Hepatocyte (in vitro differentiated cells): ENCODE data around the gene HS3ST5. TPM values are rescaled to one million over a fixed set of nuclear protein-coding genes. Genes with fewer than 3 reads are reported as not detected.

Source experiments
- DNase-seq: peaks from one replicate; pipeline ENCODE4 v3.0.0-alpha.2; 2016; ENCODE audit warnings: low spot score
- H2AFZ ChIP-seq: fragments of 200-600 bp; sonication (generic); 2 replicates; pipeline ENCODE4 v1.6.0; 2016; ENCODE audit warnings: antibody characterized with exemption, mild to moderate bottlenecking
- H3K27ac ChIP-seq: fragments of 200-600 bp; sonication (generic); 2 replicates; pipeline ENCODE4 v1.5.1; 2016; ENCODE audit warnings: mild to moderate bottlenecking
- H3K27me3 ChIP-seq: fragments of 200-600 bp; sonication (generic); 2 replicates; pipeline ENCODE4 v1.6.1; 2016
- H3K36me3 ChIP-seq: fragments of 200-600 bp; sonication (generic); replicated peaks from 2 replicates; pipeline ENCODE4 v1.5.1; 2016; ENCODE audit warnings: low read depth; ENCODE audit not compliant: insufficient read depth
- H3K4me1 ChIP-seq: fragments of 200-600 bp; sonication (generic); 2 replicates; pipeline ENCODE4 v1.5.1; 2016; ENCODE audit warnings: mild to moderate bottlenecking, moderate library complexity; ENCODE audit not compliant: insufficient read depth
- H3K4me2 ChIP-seq: fragments of 200-600 bp; sonication (generic); 2 replicates; pipeline ENCODE4 v1.6.0; 2016
- H3K4me3 ChIP-seq: fragments of 200-600 bp; sonication (generic); 2 replicates; pipeline ENCODE4 v1.5.1; 2016; ENCODE audit warnings: mild to moderate bottlenecking
- H3K79me2 ChIP-seq: fragments of 200-600 bp; sonication (generic); 2 replicates; pipeline ENCODE4 v1.6.0; 2017; ENCODE audit warnings: mild to moderate bottlenecking
- H3K9me2 ChIP-seq: fragments of 200-600 bp; sonication (generic); replicated peaks from 2 replicates; pipeline ENCODE4 v1.6.0; 2017; ENCODE audit warnings: mild to moderate bottlenecking; ENCODE audit not compliant: insufficient read depth
- H3K9me3 ChIP-seq: fragments of 200-600 bp; sonication (generic); 2 replicates; pipeline ENCODE4 v1.5.1; 2016; ENCODE audit warnings: low read depth, mild to moderate bottlenecking
- H4K20me1 ChIP-seq: fragments of 200-600 bp; sonication (generic); 2 replicates; pipeline ENCODE4 v1.6.0; 2016; ENCODE audit warnings: mild to moderate bottlenecking; ENCODE audit not compliant: insufficient read depth, poor library complexity, severe bottlenecking
- CTCF ChIP-seq: fragments of 200-600 bp; sonication (generic); IDR thresholded peaks from 2 replicates; pipeline ENCODE4 v1.5.1; 2016; ENCODE audit warnings: antibody characterized with exemption, mild to moderate bottlenecking; ENCODE audit not compliant: poor library complexity
- EZH2 ChIP-seq: fragments of 200-600 bp; sonication (generic); IDR thresholded peaks from 2 replicates; pipeline ENCODE4 v1.6.1; 2016; ENCODE audit warnings: antibody characterized with exemption, mild to moderate bottlenecking, borderline replicate concordance
- EZH2phosphoT487 ChIP-seq: fragments of 200-600 bp; sonication (generic); IDR thresholded peaks from one replicate; pipeline ENCODE4 v1.6.1; 2018; ENCODE audit warnings: antibody characterized with exemption, mild to moderate bottlenecking, low read depth, moderate library complexity; ENCODE audit not compliant: unreplicated experiment, severe bottlenecking
- WGBS: methylation state at CpG from one replicate; pipeline ENCODE4 v1.1.6; 2016; ENCODE audit warnings: low lambda C conversion rate; ENCODE audit errors: missing lambda C conversion rate; 5-methylcytosine and 5-hydroxymethylcytosine counted together
- polyA plus RNA-seq: library from polyadenylated mRNA; unstranded; fragments of >200 nt; fragmentation: Nextera tagmentation; extraction: Ambion mirVana; gene quantifications from 2 replicates; pipeline ENCODE4 v1.2.1, GENCODE V29; 2016
- total RNA-seq: library from RNA; depleted of rRNA; stranded (reverse); fragments of >200 nt; gene quantifications from 2 replicates; pipeline ENCODE4 v1.2.3, GENCODE V29; 2014

HS3ST5 gene
- total and polyA plus RNA-seq, 2 experiments from 2014 or later: 0.73 to 1.4 TPM

GRCh38 chr6:114063956-114064355 is 278.9 kb downstream of the HS3ST5 start:
- no peaks in the 10 kb centered on the region for H3K9me2 ChIP-seq
- WGBS: 96% methylated on average over 1 of the region's 1 CpG
- no peak overlapping the region for H3K4me2 ChIP-seq
- no peaks in the 10 kb centered on the region for H3K4me1 ChIP-seq
- TF ChIP-seq EZH2phosphoT487: no peak
- no peak for TF ChIP-seq CTCF
- no peak for TF ChIP-seq EZH2
- H3K27me3 ChIP-seq: no peaks in the 10 kb centered on the region
- no peak overlapping the region for H3K4me3 ChIP-seq
- H3K79me2 ChIP-seq: no peaks in the 10 kb centered on the region
- H4K20me1 ChIP-seq: no peaks in the 10 kb centered on the region
- H2AFZ ChIP-seq: no peak overlapping the region
- H3K36me3 ChIP-seq: no peaks in the 10 kb centered on the region
- no peak overlapping the region for H3K27ac ChIP-seq
- no peaks in the 10 kb centered on the region for H3K9me3 ChIP-seq
- DNase-seq: no peak

GRCh38 chr6:114062199-114062598 is 280.6 kb downstream of the HS3ST5 start:
- no peak for TF ChIP-seq CTCF
- TF ChIP-seq EZH2: no peak
- TF ChIP-seq EZH2phosphoT487: no peak
- H3K9me3 ChIP-seq: no peaks in the 10 kb centered on the region
- WGBS: 58% methylated on average over 5 of the region's 5 CpGs
- H3K4me1 ChIP-seq: no peaks in the 10 kb centered on the region
- H3K36me3 ChIP-seq: no peaks in the 10 kb centered on the region
- no peak for DNase-seq
- H3K4me2 ChIP-seq: no peak overlapping the region
- H2AFZ ChIP-seq: no peak overlapping the region
- no peaks in the 10 kb centered on the region for H4K20me1 ChIP-seq
- no peaks in the 10 kb centered on the region for H3K27me3 ChIP-seq
- no peaks in the 10 kb centered on the region for H3K79me2 ChIP-seq
- no peak overlapping the region for H3K27ac ChIP-seq
- no peaks in the 10 kb centered on the region for H3K9me2 ChIP-seq
- H3K4me3 ChIP-seq: no peak overlapping the region

GRCh38 chr6:114061741-114062140 is 281.1 kb downstream of the HS3ST5 start:
- Histone ChIP-seq H4K20me1 (no peaks in the 10 kb centered on the region), H3K4me1 (no peaks in the 10 kb centered on the region), H3K9me3 (no peaks in the 10 kb centered on the region), H3K36me3 (no peaks in the 10 kb centered on the region), H3K4me3 (no peak overlapping the region), H2AFZ (no peak overlapping the region), H3K27ac (no peak overlapping the region), H3K27me3 (no peaks in the 10 kb centered on the region), H3K9me2 (no peaks in the 10 kb centered on the region), H3K4me2 (no peak overlapping the region), H3K79me2 (no peaks in the 10 kb centered on the region)
- 95% methylated on average over 4 of the region's 4 CpGs for WGBS
- no peak for TF ChIP-seq CTCF
- TF ChIP-seq EZH2: no peak
- TF ChIP-seq EZH2phosphoT487: no peak
- DNase-seq: no peak

GRCh38 chr6:114061116-114061515 is 281.7 kb downstream of the HS3ST5 start:
- Histone ChIP-seq H3K27ac (no peak overlapping the region), H3K79me2 (no peaks in the 10 kb centered on the region), H4K20me1 (no peaks in the 10 kb centered on the region), H3K27me3 (no peaks in the 10 kb centered on the region), H2AFZ (no peak overlapping the region), H3K4me1 (no peaks in the 10 kb centered on the region), H3K4me2 (no peak overlapping the region), H3K9me2 (no peaks in the 10 kb centered on the region), H3K4me3 (no peak overlapping the region), H3K36me3 (no peaks in the 10 kb centered on the region), H3K9me3 (no peaks in the 10 kb centered on the region)
- no peak for DNase-seq
- WGBS: 50% methylated on average over 1 of the region's 1 CpG
- TF ChIP-seq EZH2 (no peak), EZH2phosphoT487 (no peak), CTCF (no peak)
